IMR-90 (cell line): ENCODE results near the gene AGPS. TPM values are rescaled to one million over a fixed set of nuclear protein-coding genes. Genes with fewer than 3 reads are reported as not detected.

Experiments used
- ATAC-seq: fragments of 200-7000 bp; cut with Tn5 transposase; 2 replicates; pipeline ENCODE4 v1.9.1; 2020; ENCODE audit warnings: low read depth, mild to moderate bottlenecking, moderate library complexity
- BruUV-seq: library from RNA; stranded (reverse); fragments of 400-500 nt; replicated peaks from 2 replicates; lab custom pipeline; 2021; lab: Mats Ljungman, UMichigan
- CTCF ChIA-PET: fragments of 300-600 bp; formaldehyde crosslinking; extraction: SDS; loops from one replicate; lab custom pipeline; 2021; ENCODE audit warnings: antibody characterized with exemption; lab: Yijun Ruan, JAX
- POLR2A ChIA-PET: fragments of 300-600 bp; sonication (Branson Sonifier 250); formaldehyde crosslinking; loops from one replicate; lab custom pipeline; 2022; ENCODE audit warnings: antibody characterized with exemption; ENCODE audit not compliant: unreplicated experiment; lab: Charles Lee
- DNase-seq: peaks from one replicate; pipeline ENCODE4 v3.0.0; 2013
- H2AFZ ChIP-seq: replicated peaks from 2 replicates; pipeline ENCODE3; 2013; ENCODE audit warnings: low read length, mild to moderate bottlenecking; ENCODE audit not compliant: poor library complexity
- H2AK5ac ChIP-seq: 2 replicates; pipeline ENCODE4 v1.6.1; 2013; ENCODE audit warnings: low read depth, low read length, inconsistent platforms
- H2AK9ac ChIP-seq: replicated peaks from 2 replicates; pipeline ENCODE3; 2013; ENCODE audit warnings: mild to moderate bottlenecking, low read depth, low read length, moderate library complexity; ENCODE audit not compliant: poor library complexity
- H2BK120ac ChIP-seq: 2 replicates; pipeline ENCODE4 v1.6.1; 2013; ENCODE audit warnings: low read depth, low read length, inconsistent platforms
- H2BK15ac ChIP-seq: 3 replicates; pipeline ENCODE4 v1.6.1; 2013; ENCODE audit warnings: low read depth, low read length, inconsistent platforms
- H2BK20ac ChIP-seq: 2 replicates; pipeline ENCODE4 v1.6.1; 2013; ENCODE audit warnings: low read depth, mild to moderate bottlenecking, inconsistent platforms, low read length, moderate library complexity
- H2BK5ac ChIP-seq: 2 replicates; pipeline ENCODE4 v1.6.1; 2013; ENCODE audit warnings: mild to moderate bottlenecking, low read depth, low read length, inconsistent platforms; ENCODE audit not compliant: poor library complexity, severe bottlenecking
- H3K14ac ChIP-seq: replicated peaks from 2 replicates; pipeline ENCODE4 v1.6.1; 2013; ENCODE audit warnings: low read depth, low read length, inconsistent platforms
- H3K18ac ChIP-seq: 2 replicates; pipeline ENCODE4 v1.6.1; 2013; ENCODE audit warnings: low read depth, low read length, control low read depth
- H3K23ac ChIP-seq: 2 replicates; pipeline ENCODE4 v1.6.1; 2013; ENCODE audit warnings: low read depth, low read length, inconsistent platforms
- H3K27ac ChIP-seq: 2 replicates; pipeline ENCODE4 v1.5.1; 2013; ENCODE audit warnings: mild to moderate bottlenecking, control low read depth, low read length; ENCODE audit not compliant: insufficient read depth
- H3K27me3 ChIP-seq: 2 replicates; pipeline ENCODE4 v1.6.1; 2013; ENCODE audit warnings: low read length; ENCODE audit not compliant: control insufficient read depth, insufficient read depth
- H3K36me3 ChIP-seq: 2 replicates; pipeline ENCODE4 v1.6.1; 2013; ENCODE audit warnings: low read length, mixed read lengths; ENCODE audit not compliant: control insufficient read depth, insufficient read depth
- H3K4ac ChIP-seq: 2 replicates; pipeline ENCODE4 v1.6.1; 2013; ENCODE audit warnings: low read depth, low read length, inconsistent platforms
- H3K4me1 ChIP-seq: 2 replicates; pipeline ENCODE4 v1.6.1; 2013; ENCODE audit warnings: low read length, mixed read lengths; ENCODE audit not compliant: control insufficient read depth, insufficient read depth
- H3K4me2 ChIP-seq: 2 replicates; pipeline ENCODE4 v1.6.1; 2013; ENCODE audit warnings: low read depth, mild to moderate bottlenecking, control low read depth, low read length, moderate library complexity
- H3K4me3 ChIP-seq: 2 replicates; pipeline ENCODE4 v1.5.1; 2013; ENCODE audit warnings: low read depth, mild to moderate bottlenecking, control low read depth, low read length, moderate library complexity; ENCODE audit not compliant: insufficient read depth
- H3K56ac ChIP-seq: 2 replicates; pipeline ENCODE4 v1.6.1; 2013; ENCODE audit warnings: low read length, inconsistent platforms; ENCODE audit not compliant: insufficient read depth; ENCODE audit errors: extremely low read depth
- H3K79me1 ChIP-seq, 2 experiments: 2 replicates each; pipeline ENCODE4 v1.6.1; 2013; ENCODE audit warnings: low read length in 2 of 2, inconsistent platforms in 1 of 2, low read depth in 1 of 2
- H3K9ac ChIP-seq: 2 replicates; pipeline ENCODE4 v1.6.1; 2013; ENCODE audit warnings: low read depth, low read length, control low read depth
- H3K9me1 ChIP-seq: 2 replicates; pipeline ENCODE4 v1.6.1; 2013; ENCODE audit warnings: low read length, inconsistent platforms; ENCODE audit not compliant: insufficient read depth
- H3K9me3 ChIP-seq: 2 replicates; pipeline ENCODE4 v1.6.1; 2013; ENCODE audit warnings: low read length; ENCODE audit not compliant: control insufficient read depth, insufficient read depth
- H4K20me1 ChIP-seq: 2 replicates; pipeline ENCODE4 v1.6.1; 2013; ENCODE audit warnings: low read length, inconsistent platforms; ENCODE audit not compliant: insufficient read depth
- H4K5ac ChIP-seq: 2 replicates; pipeline ENCODE4 v1.6.1; 2013; ENCODE audit warnings: mild to moderate bottlenecking, low read depth, low read length, control low read depth
- H4K8ac ChIP-seq, 2 experiments: 2 replicates each; pipeline ENCODE4 v1.6.1; 2013; ENCODE audit warnings: low read depth in 2 of 2, low read length in 2 of 2, control low read depth in 1 of 2, inconsistent platforms in 1 of 2
- H4K91ac ChIP-seq: 2 replicates; pipeline ENCODE4 v1.6.1; 2013; ENCODE audit warnings: low read depth, low read length, inconsistent platforms; ENCODE audit not compliant: insufficient read depth
- CEBPB ChIP-seq: IDR thresholded peaks from 2 replicates; pipeline ENCODE4 v1.6.1; 2012; ENCODE audit warnings: low read depth, low read length, improper control_type of control experiment
- CTCF ChIP-seq: conservative IDR thresholded peaks from 2 replicates; pipeline ENCODE4 v1.5.1; 2012; ENCODE audit warnings: mild to moderate bottlenecking, low read depth, low read length, improper control_type of control experiment
- FOS ChIP-seq: fragments of 150-350 bp; IDR thresholded peaks from 2 replicates; pipeline ENCODE4 v1.6.1; 2016; ENCODE audit warnings: low read depth, low read length
- MAFK ChIP-seq: IDR thresholded peaks from 2 replicates; pipeline ENCODE4 v1.6.1; 2012; ENCODE audit warnings: low read depth, low read length, improper control_type of control experiment
- MAZ ChIP-seq: IDR thresholded peaks from 2 replicates; pipeline ENCODE4 v1.6.1; 2012; ENCODE audit warnings: low read depth, mild to moderate bottlenecking, low read length, improper control_type of control experiment, moderate library complexity, borderline replicate concordance
- NFE2L2 ChIP-seq: fragments of 150-350 bp; IDR thresholded peaks from 2 replicates; pipeline ENCODE4 v1.6.1; 2016; ENCODE audit warnings: low read depth, mild to moderate bottlenecking, low read length
- POLR2A ChIP-seq: IDR thresholded peaks from 2 replicates; pipeline ENCODE4 v1.6.1; 2012; ENCODE audit warnings: mild to moderate bottlenecking, low read depth, low read length
- RAD21 ChIP-seq: IDR thresholded peaks from 2 replicates; pipeline ENCODE4 v1.6.1; 2012; ENCODE audit warnings: low read length, improper control_type of control experiment
- RFX5 ChIP-seq: IDR thresholded peaks from 2 replicates; pipeline ENCODE4 v1.8.0; 2012; ENCODE audit warnings: low read depth, mild to moderate bottlenecking, low read length, moderate library complexity
- USF2 ChIP-seq: fragments of 150-350 bp; IDR thresholded peaks from 2 replicates; pipeline ENCODE4 v1.6.1; 2017; ENCODE audit warnings: mild to moderate bottlenecking, antibody characterized with exemption, low read length, low read depth
- WGBS, 2 experiments: methylation state at CpG; one replicate each; pipeline versions ENCODE4 v1.1.5 to v1.1.7; 2013; ENCODE audit warnings: missing lambda C conversion rate in 2 of 2; ENCODE audit not compliant: insufficient read length in 1 of 2; ENCODE audit errors: extremely low coverage in 2 of 2; 5-methylcytosine and 5-hydroxymethylcytosine counted together
- dilution Hi-C: fragments of 300-500 bp; cut with HindIII; formaldehyde crosslinking; loops from one replicate; pipeline ENCODE4 v1.14.3; 2018; ENCODE audit warnings: low sequenced_read_pairs; ENCODE audit not compliant: unreplicated experiment
- in situ Hi-C: fragments of 300-500 bp; cut with MboI; formaldehyde crosslinking; loops from 3 replicates; pipeline ENCODE4 v1.14.3; 2019; ENCODE audit warnings: low sequenced_read_pairs, inconsistent platforms, mixed read lengths
- intact Hi-C: fragments of 100-400 bp; cut with micrococcal nuclease; formaldehyde crosslinking; loops from 2 replicates; pipeline ENCODE4 v1.10.0; 2022
- polyA plus RNA-seq, 3 experiments: library from polyadenylated mRNA; depleted of rRNA; stranded (reverse); fragments of >200 nt; gene quantifications; 2 replicates each; pipeline ENCODE4 v1.2.3, GENCODE V29; 2012; ENCODE audit warnings: low replicate concordance in 1 of 3
- total RNA-seq: library from RNA; depleted of rRNA; stranded (reverse); fragments of >200 nt; gene quantifications from 2 replicates; pipeline ENCODE4 v1.2.3, GENCODE V29; 2012

Gene AGPS
- total and polyA plus RNA-seq, 2 of the 4 experiments (the other 2 are of a cell fraction), result 6.6 to 18.6 TPM

GRCh38 chr2:177353187-177353478 lies 39.4 kb upstream of the AGPS start:
- Histone ChIP-seq H2AFZ (no peak overlapping the region), H2BK20ac (no peak overlapping the region), H3K9me3 (no peaks in the 10 kb centered on the region), H4K8ac (no peak overlapping the region), H2BK15ac (no peak overlapping the region), H3K4ac (no peak overlapping the region), H2BK5ac (no peak overlapping the region), H3K9me1 (peaks cover 10% of the 10 kb centered on the region; the same call in 1 of the 2 replicates), H2AK9ac (no peak overlapping the region), H3K4me1 (peaks cover 2% of the 10 kb centered on the region; the same call in 1 of the 2 replicates), H3K79me1 (peaks cover 0 to 3% of the 10 kb centered on the region in 2 experiments; a peak in 2 of 4 replicates), H4K5ac (no peak overlapping the region), H3K4me2 (no peak overlapping the region), H3K9ac (no peak overlapping the region), H2AK5ac (no peak overlapping the region), H3K14ac (no peak overlapping the region), H4K20me1 (no peaks in the 10 kb centered on the region), H3K27ac (no peak overlapping the region), H2BK120ac (no peak overlapping the region), H3K56ac (no peak overlapping the region), H3K18ac (no peak overlapping the region), H3K36me3 (no peaks in the 10 kb centered on the region), H3K27me3 (no peaks in the 10 kb centered on the region), H4K91ac (no peak overlapping the region), H3K4me3 (no peak overlapping the region), H3K23ac (no peak overlapping the region)
- dilution Hi-C loops (no loop called here), in situ Hi-C loops (no loop called here), intact Hi-C loops (loop anchor here (5.0 kb wide), 1 partner anchor 34 kb away; no protein-coding TSS in a partner anchor)
- no peak for TF ChIP-seq NFE2L2
- no peak for TF ChIP-seq CTCF
- TF ChIP-seq POLR2A, result no peak
- no peak for TF ChIP-seq FOS
- no peak for TF ChIP-seq RAD21
- TF ChIP-seq RFX5, result no peak
- no peak for TF ChIP-seq MAZ
- TF ChIP-seq MAFK, result no peak
- no peak for TF ChIP-seq CEBPB
- TF ChIP-seq USF2, result no peak
- WGBS, 2 experiments, result no CpG with 5 or more reads among the region's 2 CpGs
- DNase-seq (peak; percentile 34), ATAC-seq (no peak)
- ChIA-PET POLR2A (no interaction called here), CTCF (no interaction called here)
- BruUV-seq, result no TSS peak
